ENCODE data around the gene RPL37.
"Not testable (repeated sequence)": the region's sequence is repeated elsewhere in the genome, so short reads cannot be mapped to it uniquely, and the experiment has no call there.

Gene RPL37

GRCh38 chr5:40832345-40832744, 2.7 kb downstream of the RPL37 start:
- DNase-seq: no peak

GRCh38 chr5:40831346-40832210, 3.4 kb downstream of the RPL37 start:
- DNase-seq: no peak

- no peak for DNase-seq
Measured at GRCh38 chr5:40829748-40830533, 5.1 kb downstream of the RPL37 start.

DNA sequence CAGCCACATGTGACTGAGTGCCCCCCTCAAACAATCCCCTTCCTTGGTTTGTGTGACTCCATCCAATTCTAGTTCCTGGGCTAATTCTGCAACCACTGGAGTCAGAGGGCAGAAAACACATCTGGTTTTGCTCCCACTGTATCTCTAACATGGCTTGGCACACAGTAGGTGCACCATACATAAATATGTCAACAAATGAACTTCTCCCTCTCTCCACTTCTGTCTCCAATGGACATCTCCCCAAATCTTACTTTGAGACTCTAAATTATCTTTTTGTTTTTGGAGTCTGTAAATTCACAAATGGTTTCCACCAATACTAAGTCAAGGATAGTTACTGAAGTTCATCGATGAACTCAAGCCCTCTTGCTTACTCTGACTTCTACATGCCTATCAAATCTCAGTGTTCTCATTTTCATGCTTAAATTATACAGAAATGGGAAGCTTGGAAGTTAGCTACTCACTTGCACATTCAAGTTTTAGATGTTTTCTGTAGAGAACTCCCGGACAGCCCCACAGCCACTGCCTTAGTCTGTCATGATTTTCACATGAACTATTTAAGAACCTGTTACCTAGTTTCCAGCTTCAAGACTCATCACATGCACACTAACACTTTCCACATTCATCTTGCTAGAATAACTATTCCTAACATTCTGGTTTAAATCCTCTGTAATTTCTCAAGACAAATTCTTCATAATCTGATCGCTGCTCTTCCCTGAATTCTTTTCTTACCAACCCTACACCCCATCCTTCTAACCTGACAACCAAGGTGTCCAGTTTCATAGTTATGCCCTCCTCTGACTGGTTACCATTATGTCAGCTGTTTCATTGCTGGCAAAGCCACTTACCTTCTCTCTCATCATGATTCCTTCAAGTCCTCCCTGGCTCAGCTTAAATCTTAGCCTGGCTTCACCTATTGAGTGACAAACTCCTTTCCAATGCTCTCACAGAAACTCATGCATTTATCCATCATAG, 6.0 kb downstream of the RPL37 start:
- no peak for DNase-seq

- DNase-seq: no peak
Measured at GRCh38 chr5:40828021-40828631, 6.9 kb downstream of the RPL37 start.

GRCh38 chr5:40827188-40827977, 7.6 kb downstream of the RPL37 start:
- no peak for DNase-seq

DNA sequence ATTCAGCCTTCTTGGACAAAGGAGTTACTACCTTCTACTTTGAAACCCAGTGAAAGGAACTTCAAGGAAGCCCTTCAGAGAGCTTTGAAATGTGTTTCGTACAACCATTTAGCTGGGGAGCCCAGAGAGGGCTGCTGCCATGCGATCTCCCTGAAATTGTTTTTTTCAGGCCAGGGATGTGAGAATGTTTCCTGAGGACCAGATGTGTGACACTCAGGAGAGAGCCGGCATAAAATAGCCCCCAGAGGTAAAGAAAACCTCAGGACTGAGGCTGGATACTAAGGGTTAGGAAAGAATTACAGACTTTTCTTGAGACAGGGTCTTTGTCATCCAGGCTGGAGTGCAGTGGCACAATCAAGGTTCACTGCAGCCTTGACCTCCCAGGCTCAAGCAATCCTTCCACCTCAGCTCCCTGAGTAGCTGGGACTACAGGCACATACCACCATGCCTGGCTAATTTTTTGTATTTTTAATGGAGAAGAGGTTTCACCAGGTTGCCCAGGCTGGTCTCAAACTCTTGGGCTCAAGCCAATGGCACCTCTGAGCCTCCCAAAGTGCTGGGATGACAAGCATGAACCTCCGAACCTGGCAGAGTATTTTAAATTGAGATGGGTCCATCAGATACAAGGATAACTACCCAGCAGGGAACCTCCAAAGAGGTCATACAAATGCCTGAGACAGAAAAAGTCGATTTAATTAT, 8.4 kb downstream of the RPL37 start:
- DNase-seq: no peak

DNA sequence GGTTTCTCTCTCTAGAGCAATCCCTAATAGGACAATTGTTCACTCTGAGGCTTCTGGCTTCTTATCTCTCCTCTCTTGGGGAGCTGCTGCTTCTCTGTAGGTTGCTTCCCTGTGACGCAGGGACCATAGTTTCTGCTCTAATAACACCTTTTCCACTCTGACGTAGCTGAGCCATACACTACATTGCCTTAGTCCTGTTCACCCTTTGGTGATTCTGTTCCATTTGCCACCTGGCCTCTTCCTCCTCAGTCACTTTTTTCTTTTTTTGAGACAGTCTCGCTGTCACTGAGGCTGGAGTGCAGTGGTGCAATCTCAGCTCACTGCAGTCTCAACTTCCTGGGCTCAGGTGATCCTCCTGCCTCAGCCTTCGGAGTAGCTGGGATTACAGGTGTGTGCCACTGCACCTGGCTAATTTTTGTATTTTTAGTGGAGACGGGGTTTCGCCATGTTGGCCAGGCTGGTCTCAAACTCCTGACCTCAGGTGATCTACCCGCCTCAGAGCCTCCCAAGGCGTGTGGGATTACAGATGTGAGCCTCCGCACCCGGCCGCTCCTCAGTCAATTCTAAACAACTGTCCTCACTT, 9.5 kb downstream of the RPL37 start:
- DNase-seq: not testable (repeated sequence)

- DNase-seq: no peak
Measured at GRCh38 chr5:40823459-40823858, 11.6 kb downstream of the RPL37 start.

DNA sequence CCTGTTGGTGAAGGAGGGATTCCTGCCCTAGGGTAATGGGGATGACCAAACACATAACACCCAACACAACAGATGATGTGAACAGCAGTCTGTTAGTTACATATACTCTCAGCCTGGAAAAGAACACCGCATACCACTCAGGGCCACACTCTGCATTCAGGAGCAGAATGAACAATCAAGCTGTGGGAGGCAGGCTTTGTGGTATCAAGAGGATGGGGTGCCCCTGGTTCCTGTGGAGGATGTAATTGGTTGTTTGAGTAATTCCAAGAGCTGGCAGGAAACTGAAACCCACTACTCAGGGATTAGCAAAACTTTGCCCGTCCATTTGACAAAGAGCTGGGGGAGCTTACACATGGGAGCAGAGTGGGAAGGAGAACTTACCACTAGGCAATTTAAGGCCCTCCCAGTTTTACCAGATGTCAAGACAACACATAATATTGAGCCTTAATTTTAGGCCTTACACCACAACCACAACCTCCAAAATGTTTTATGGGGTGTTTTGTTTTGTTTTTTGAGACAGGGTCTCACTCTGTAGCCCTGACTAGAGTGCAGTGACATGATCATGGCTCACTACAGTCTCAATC, 21.2 kb downstream of the RPL37 start:
- no peak for DNase-seq

- no peak for DNase-seq
Measured at GRCh38 chr5:40812125-40812524, 22.9 kb downstream of the RPL37 start.

GRCh38 chr5:40801771-40802562, 33.1 kb downstream of the RPL37 start:
- DNase-seq: no peak

- DNase-seq: no peak
Measured at GRCh38 chr5:40799258-40799657, 35.8 kb downstream of the RPL37 start.

DNA sequence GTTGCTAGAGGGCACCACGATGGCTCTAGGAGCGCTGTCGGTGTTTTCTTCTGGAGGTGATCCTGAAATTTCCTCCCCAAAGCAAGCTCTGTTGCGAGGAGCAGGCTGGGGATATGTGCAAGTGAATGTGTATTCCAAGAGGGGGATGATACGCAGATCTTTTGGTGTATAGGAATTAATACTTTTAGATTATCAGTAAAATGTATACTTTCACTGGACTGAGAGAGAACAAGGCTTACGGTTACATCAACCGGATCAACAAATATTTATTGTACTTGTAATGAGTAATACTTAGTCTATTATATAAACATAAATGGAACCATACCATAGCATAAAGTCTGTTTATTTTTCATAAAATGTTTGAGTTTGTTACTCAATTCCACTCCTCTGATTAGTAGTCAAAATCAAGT, 36.2 kb downstream of the RPL37 start:
- no peak for DNase-seq

DNA sequence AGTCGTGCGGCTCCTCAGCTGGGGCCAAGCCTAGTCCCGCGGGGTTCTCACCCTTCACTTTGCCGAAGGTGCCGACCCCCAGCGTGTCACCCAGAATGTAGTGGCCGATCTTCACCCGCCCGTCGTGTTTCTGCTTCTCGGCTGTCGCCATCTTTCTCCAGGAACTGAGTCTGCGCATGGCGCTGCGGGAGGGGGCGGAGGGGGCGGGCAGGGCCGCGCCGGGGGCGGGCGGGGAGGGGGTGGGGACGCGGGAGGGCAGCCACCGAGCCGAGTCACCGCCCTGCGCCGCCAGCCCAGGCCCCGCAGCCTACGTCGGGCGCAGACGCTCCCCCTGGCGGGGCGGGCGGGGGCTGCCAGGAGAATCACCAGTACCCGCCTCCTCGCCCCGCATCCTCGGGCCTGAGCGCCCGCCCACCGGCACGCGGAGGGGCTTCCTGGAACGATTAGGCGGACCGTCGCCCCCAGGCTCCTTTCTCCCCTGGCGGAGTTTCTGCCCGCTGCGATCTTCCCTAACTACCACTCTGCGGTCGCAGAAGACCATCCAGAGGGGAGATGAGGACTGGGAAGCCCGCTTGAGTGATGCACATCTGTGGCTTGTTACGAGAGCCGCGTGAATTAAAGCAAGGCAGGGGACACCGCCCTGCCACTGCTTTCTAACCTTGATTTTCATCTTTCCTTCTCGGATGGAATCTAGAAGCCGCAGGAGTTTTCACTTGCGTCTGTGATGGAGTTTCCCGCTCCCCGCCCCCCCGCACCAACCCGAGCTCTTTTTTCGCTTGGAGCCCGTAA, 36.8 kb downstream of the RPL37 start, which contains the start of gene PRKAA1:
Gene PRKAA1 (minus strand): TSS at position 363 of the 789 bp plus-strand sequence. CDS start 185 bp downstream, at position 178.
- peak; percentile 36 for DNase-seq

- no peak for DNase-seq
Measured at GRCh38 chr5:40797273-40798011, 37.6 kb downstream of the RPL37 start.

- no peak for DNase-seq
Measured at GRCh38 chr5:40796487-40796889, 38.5 kb downstream of the RPL37 start.

Measured in NCI-H187 treated with DMSO at 0.1 percent for 48 hours (cell line).